ENCODE results near the gene SMPDL3B.
"Not testable (repeated sequence)": the region's sequence is repeated elsewhere in the genome, so short reads cannot be mapped to it uniquely, and the experiment has no call there.

Gene SMPDL3B

GRCh38 chr1:27981145-27981544, 46.3 kb downstream of the SMPDL3B start:
- Histone ChIP-seq H3K9me3 (ENCODE audit: control insufficient read depth, low read length) (no peaks in the 10 kb centered on the region), H3K36me3 (ENCODE audit: control insufficient read depth, insufficient read depth, low read length) (no peaks in the 10 kb centered on the region), H3K4me3 (ENCODE audit: insufficient read depth, low read depth, low read length) (no peak overlapping the region), H3K27ac (ENCODE audit: insufficient read depth, low read depth, low read length, poor library complexity, severe bottlenecking) (peak overlapping the region; percentile 44), H3K27me3 (ENCODE audit: control insufficient read depth, insufficient read depth, low read length, poor library complexity, severe bottlenecking) (no peaks in the 10 kb centered on the region), H3K4me1 (ENCODE audit: control insufficient read depth, insufficient read depth, low read length) (peaks cover 6% of the 10 kb centered on the region)
- 87 to 95% methylated on average over 3 of the region's 3 CpGs for WGBS, 2 experiments

- Histone ChIP-seq H3K27ac (ENCODE audit: insufficient read depth, low read depth, low read length, poor library complexity, severe bottlenecking) (no peak overlapping the region), H3K9me3 (ENCODE audit: control insufficient read depth, low read length) (no peaks in the 10 kb centered on the region), H3K4me1 (ENCODE audit: control insufficient read depth, insufficient read depth, low read length) (no peaks in the 10 kb centered on the region), H3K36me3 (ENCODE audit: control insufficient read depth, insufficient read depth, low read length) (peaks cover 23% of the 10 kb centered on the region), H3K4me3 (ENCODE audit: insufficient read depth, low read depth, low read length) (no peak overlapping the region), H3K27me3 (ENCODE audit: control insufficient read depth, insufficient read depth, low read length, poor library complexity, severe bottlenecking) (no peaks in the 10 kb centered on the region)
- WGBS, 2 experiments, result 94 to 95% methylated on average over 3 of the region's 3 CpGs
These were observed 56.2 kb downstream of the SMPDL3B start for GRCh38 chr1:27990920-27991537.

GRCh38 chr1:27992276-27992675, 57.5 kb downstream of the SMPDL3B start:
- H3K27me3 ChIP-seq (ENCODE audit: control insufficient read depth, insufficient read depth, low read length, poor library complexity, severe bottlenecking), result no peaks in the 10 kb centered on the region
- no peaks in the 10 kb centered on the region for H3K9me3 ChIP-seq (ENCODE audit: control insufficient read depth, low read length)
- no peaks in the 10 kb centered on the region for H3K4me1 ChIP-seq (ENCODE audit: control insufficient read depth, insufficient read depth, low read length)
- H3K36me3 ChIP-seq (ENCODE audit: control insufficient read depth, insufficient read depth, low read length), result peaks cover 34% of the 10 kb centered on the region
- H3K27ac ChIP-seq (ENCODE audit: insufficient read depth, low read depth, low read length, poor library complexity, severe bottlenecking), result no peak overlapping the region
- no peak overlapping the region for H3K4me3 ChIP-seq (ENCODE audit: insufficient read depth, low read depth, low read length)
- WGBS, 2 experiments, result 93 to 95% methylated on average over 6 of the region's 6 CpGs

GRCh38 chr1:27993241-27993640, 58.4 kb downstream of the SMPDL3B start:
- H3K27me3 ChIP-seq (ENCODE audit: control insufficient read depth, insufficient read depth, low read length, poor library complexity, severe bottlenecking), result no peaks in the 10 kb centered on the region
- H3K27ac ChIP-seq (ENCODE audit: insufficient read depth, low read depth, low read length, poor library complexity, severe bottlenecking), result no peak overlapping the region
- H3K9me3 ChIP-seq (ENCODE audit: control insufficient read depth, low read length), result no peaks in the 10 kb centered on the region
- H3K36me3 ChIP-seq (ENCODE audit: control insufficient read depth, insufficient read depth, low read length), result peaks cover 43% of the 10 kb centered on the region
- WGBS, 2 experiments, result 97 to 99% methylated on average over 3 of the region's 3 CpGs
- H3K4me3 ChIP-seq (ENCODE audit: insufficient read depth, low read depth, low read length), result no peak overlapping the region
- no peaks in the 10 kb centered on the region for H3K4me1 ChIP-seq (ENCODE audit: control insufficient read depth, insufficient read depth, low read length)

- H3K36me3 ChIP-seq (ENCODE audit: control insufficient read depth, insufficient read depth, low read length), result peaks cover 41% of the 10 kb centered on the region
- no peaks in the 10 kb centered on the region for H3K4me1 ChIP-seq (ENCODE audit: control insufficient read depth, insufficient read depth, low read length)
- no peak overlapping the region for H3K27ac ChIP-seq (ENCODE audit: insufficient read depth, low read depth, low read length, poor library complexity, severe bottlenecking)
- H3K9me3 ChIP-seq (ENCODE audit: control insufficient read depth, low read length), result no peaks in the 10 kb centered on the region
- no peak overlapping the region for H3K4me3 ChIP-seq (ENCODE audit: insufficient read depth, low read depth, low read length)
- H3K27me3 ChIP-seq (ENCODE audit: control insufficient read depth, insufficient read depth, low read length, poor library complexity, severe bottlenecking), result no peaks in the 10 kb centered on the region
- WGBS, 2 experiments, result 79 to 91% methylated on average over 1 of the region's 1 CpG
These were observed 59.3 kb downstream of the SMPDL3B start for GRCh38 chr1:27994060-27994459.

- not testable (repeated sequence) for H3K4me3 ChIP-seq (ENCODE audit: insufficient read depth, low read depth, low read length); H3K27me3 ChIP-seq (ENCODE audit: control insufficient read depth, insufficient read depth, low read length, poor library complexity, severe bottlenecking); H3K27ac ChIP-seq (ENCODE audit: insufficient read depth, low read depth, low read length, poor library complexity, severe bottlenecking); H3K9me3 ChIP-seq (ENCODE audit: control insufficient read depth, low read length); H3K4me1 ChIP-seq (ENCODE audit: control insufficient read depth, insufficient read depth, low read length)
- H3K36me3 ChIP-seq (ENCODE audit: control insufficient read depth, insufficient read depth, low read length), result peaks cover 41% of the 10 kb centered on the region
- 95 to 96% methylated on average over 6 of the region's 6 CpGs for WGBS, 2 experiments
These were observed 59.7 kb downstream of the SMPDL3B start for GRCh38 chr1:27994526-27994925.

- Histone ChIP-seq H3K27me3 (ENCODE audit: control insufficient read depth, insufficient read depth, low read length, poor library complexity, severe bottlenecking) (no peaks in the 10 kb centered on the region), H3K36me3 (ENCODE audit: control insufficient read depth, insufficient read depth, low read length) (peaks cover 26% of the 10 kb centered on the region), H3K4me1 (ENCODE audit: control insufficient read depth, insufficient read depth, low read length) (no peaks in the 10 kb centered on the region), H3K4me3 (ENCODE audit: insufficient read depth, low read depth, low read length) (no peak overlapping the region), H3K9me3 (ENCODE audit: control insufficient read depth, low read length) (no peaks in the 10 kb centered on the region), H3K27ac (ENCODE audit: insufficient read depth, low read depth, low read length, poor library complexity, severe bottlenecking) (no peak overlapping the region)
- 40% methylated on average over 1 of the region's 1 CpG for WGBS, 2 experiments
These were observed 64.3 kb downstream of the SMPDL3B start for GRCh38 chr1:27999055-27999454.

- Histone ChIP-seq H3K27me3 (ENCODE audit: control insufficient read depth, insufficient read depth, low read length, poor library complexity, severe bottlenecking) (no peaks in the 10 kb centered on the region), H3K4me3 (ENCODE audit: insufficient read depth, low read depth, low read length) (no peak overlapping the region), H3K4me1 (ENCODE audit: control insufficient read depth, insufficient read depth, low read length) (no peaks in the 10 kb centered on the region), H3K9me3 (ENCODE audit: control insufficient read depth, low read length) (no peaks in the 10 kb centered on the region), H3K36me3 (ENCODE audit: control insufficient read depth, insufficient read depth, low read length) (peaks cover 12% of the 10 kb centered on the region), H3K27ac (ENCODE audit: insufficient read depth, low read depth, low read length, poor library complexity, severe bottlenecking) (no peak overlapping the region)
- 91 to 94% methylated on average over 10 of the region's 10 CpGs for WGBS, 2 experiments
These were observed 67.8 kb downstream of the SMPDL3B start for GRCh38 chr1:28002600-28002999.

GRCh38 chr1:28003117-28003516, 68.3 kb downstream of the SMPDL3B start:
- not testable (repeated sequence) for H3K4me1 ChIP-seq (ENCODE audit: control insufficient read depth, insufficient read depth, low read length); H3K9me3 ChIP-seq (ENCODE audit: control insufficient read depth, low read length); H3K27ac ChIP-seq (ENCODE audit: insufficient read depth, low read depth, low read length, poor library complexity, severe bottlenecking); H3K27me3 ChIP-seq (ENCODE audit: control insufficient read depth, insufficient read depth, low read length, poor library complexity, severe bottlenecking); H3K4me3 ChIP-seq (ENCODE audit: insufficient read depth, low read depth, low read length); H3K36me3 ChIP-seq (ENCODE audit: control insufficient read depth, insufficient read depth, low read length)
- WGBS, 2 experiments, result 90 to 91% methylated on average over 8 of the region's 8 CpGs

Data from ectodermal cell (in vitro differentiated cells).